AG04450 (cell line): ENCODE data around the gene GADD45A. TPM values are rescaled to one million over a fixed set of nuclear protein-coding genes. Genes with fewer than 3 reads are reported as not detected.

ENCODE experiments used
- CTCF ChIA-PET: fragments of 300-600, 350-600 bp; formaldehyde crosslinking; extraction: SDS; loops from one replicate; lab custom pipeline; 2022; ENCODE audit warnings: antibody characterized with exemption, inconsistent platforms; lab: Charles Lee
- POLR2A ChIA-PET: fragments of 350-600 bp; formaldehyde crosslinking; extraction: SDS; loops from one replicate; lab custom pipeline; 2021; ENCODE audit warnings: antibody characterized with exemption, inconsistent platforms; lab: Yijun Ruan, JAX
- DNase-seq: peaks from one replicate; pipeline ENCODE4 v3.0.0-alpha.2; 2011; ENCODE audit warnings: low read depth, low spot score
- H3K27ac ChIP-seq: one replicate; pipeline ENCODE4 v1.5.1; 2012; ENCODE audit warnings: low read depth, low read length, control low read depth
- H3K27me3 ChIP-seq: one replicate; pipeline ENCODE4 v1.6.0; 2012; ENCODE audit warnings: low read length; ENCODE audit not compliant: control insufficient read depth, insufficient read depth
- H3K4me3 ChIP-seq: 2 replicates; pipeline ENCODE4 v1.5.1; 2011; ENCODE audit warnings: mild to moderate bottlenecking, low read depth, low read length, control low read depth
- H3K9me3 ChIP-seq: 2 replicates; pipeline ENCODE4 v1.5.1; 2012; ENCODE audit warnings: low read length; ENCODE audit not compliant: control insufficient read depth, insufficient read depth
- CTCF ChIP-seq: IDR thresholded peaks from 2 replicates; pipeline ENCODE4 v1.5.1; 2011; ENCODE audit warnings: low read depth, low read length, control low read depth, inconsistent platforms
- polyA plus RNA-seq: library from polyadenylated mRNA; depleted of rRNA; stranded (reverse); fragments of >200 nt; gene quantifications from 2 replicates; pipeline ENCODE4 v1.2.3, GENCODE V29; 2011

The GADD45A gene
- polyA plus RNA-seq, 1 experiment = 41.8 TPM

DNA sequence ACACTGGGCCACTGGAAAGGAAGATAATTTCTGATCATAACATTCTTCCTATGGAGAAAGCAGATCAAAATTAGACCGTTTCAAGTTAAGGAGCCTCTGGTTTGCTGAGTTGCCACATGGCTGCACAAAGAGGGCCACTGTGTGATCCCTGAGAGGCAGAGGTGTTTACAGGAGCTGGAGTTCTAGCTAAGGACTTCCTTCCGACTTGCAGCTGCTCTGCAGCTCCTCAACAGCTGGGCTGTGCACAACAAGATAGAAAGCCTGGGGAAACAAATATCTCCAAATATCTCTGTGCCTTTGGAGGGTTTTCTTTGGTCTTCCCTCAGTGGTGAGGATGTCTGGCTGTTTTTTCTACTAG lies 26.8 kb downstream of the GADD45A start:
- POLR2A ChIA-PET = interaction anchor here (0.6 to 0.7 kb wide), 4 partner anchors 10 to 91 kb away, joined by 3 to 7 read pairs (median 4); no protein-coding TSS in a partner anchor
- no peak for DNase-seq
- no peaks in the 10 kb centered on the region for H3K27me3 ChIP-seq
- no peak overlapping the region for H3K27ac ChIP-seq
- CTCF ChIA-PET = interaction anchor here (1.0 to 3.6 kb wide), 5 partner anchors 25 to 179 kb away, joined by 3 to 17 read pairs (median 3); no protein-coding TSS in a partner anchor
- no peak for TF ChIP-seq CTCF
- H3K4me3 ChIP-seq = no peak overlapping the region
- H3K9me3 ChIP-seq = no peaks in the 10 kb centered on the region

DNA sequence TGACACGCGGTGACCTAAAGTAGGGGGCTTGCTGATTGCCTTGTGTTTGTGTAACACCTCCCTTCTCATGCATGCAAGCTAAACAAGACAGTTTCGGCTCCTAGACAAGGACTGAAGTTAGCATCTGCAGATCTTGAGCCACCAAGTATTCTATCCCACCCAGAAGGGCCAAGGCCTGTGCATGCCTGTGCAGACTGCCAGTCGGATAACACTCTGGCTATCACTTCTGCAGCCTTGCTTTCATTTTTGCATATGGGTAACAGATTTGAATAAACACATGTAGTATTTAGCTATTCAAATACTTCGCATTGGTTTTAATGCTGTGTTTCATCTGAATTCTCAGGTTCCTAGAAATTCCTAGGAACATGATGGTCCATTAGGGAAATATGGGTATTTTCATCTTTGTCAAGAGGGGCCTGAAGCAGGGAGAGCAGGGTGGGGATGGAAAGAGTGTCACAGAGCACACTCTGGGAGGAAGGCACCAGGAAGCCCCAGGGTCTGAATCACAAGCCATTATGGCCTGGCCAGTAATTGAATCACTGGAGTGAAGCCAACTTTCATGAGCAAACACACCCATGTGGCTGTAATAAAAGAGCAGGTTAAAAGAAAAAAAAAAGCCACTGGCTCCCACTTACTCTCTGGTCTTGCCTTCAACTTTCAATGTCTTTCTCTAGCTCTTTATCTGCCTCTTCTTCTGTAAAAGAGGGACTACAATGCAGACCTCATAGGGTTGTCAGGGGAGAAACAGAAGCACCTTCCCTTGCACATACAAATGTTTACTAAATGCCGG lies 28.3 kb downstream of the GADD45A start:
- H3K9me3 ChIP-seq = no peaks in the 10 kb centered on the region
- no peak for TF ChIP-seq CTCF
- H3K4me3 ChIP-seq = no peak overlapping the region
- ChIA-PET CTCF (interaction anchor here (0.9 to 3.6 kb wide), 3 partner anchors 47 to 178 kb away, joined by 4 to 17 read pairs (median 5); no protein-coding TSS in a partner anchor), POLR2A (interaction anchor here (0.7 kb wide), 1 partner anchor 25 kb away, joined by 4 read pairs; no protein-coding TSS in a partner anchor)
- DNase-seq = peak; percentile 37
- H3K27me3 ChIP-seq = no peaks in the 10 kb centered on the region
- H3K27ac ChIP-seq = no peak overlapping the region

DNA sequence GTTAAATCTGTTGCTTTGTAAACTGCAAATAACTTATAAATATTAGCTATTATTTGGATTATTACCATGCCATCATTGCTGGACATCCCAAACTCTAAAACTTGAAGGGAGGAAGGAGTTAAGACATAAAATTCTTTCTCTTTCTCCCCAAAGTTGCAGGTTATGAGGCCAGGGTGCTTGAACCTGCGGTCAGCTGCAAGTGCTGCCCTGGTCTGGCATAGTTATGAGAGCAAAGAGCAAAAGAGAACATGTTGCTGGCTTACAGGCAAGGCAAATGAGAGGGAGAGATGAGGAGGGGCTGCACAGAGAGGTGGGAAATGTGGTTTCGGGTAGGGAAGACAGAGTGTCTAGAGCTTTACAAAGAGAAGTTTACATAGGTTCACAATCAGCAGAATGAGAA lies 30.8 kb downstream of the GADD45A start:
- H3K27ac ChIP-seq = no peak overlapping the region
- no peak for TF ChIP-seq CTCF
- H3K4me3 ChIP-seq = no peak overlapping the region
- H3K9me3 ChIP-seq = no peaks in the 10 kb centered on the region
- POLR2A ChIA-PET = no interaction called here
- no peak for DNase-seq
- CTCF ChIA-PET = interaction anchor here (1.4 to 1.6 kb wide), 2 partner anchors 44 to 183 kb away, joined by 3 to 5 read pairs; no protein-coding TSS in a partner anchor
- H3K27me3 ChIP-seq = no peaks in the 10 kb centered on the region

DNA sequence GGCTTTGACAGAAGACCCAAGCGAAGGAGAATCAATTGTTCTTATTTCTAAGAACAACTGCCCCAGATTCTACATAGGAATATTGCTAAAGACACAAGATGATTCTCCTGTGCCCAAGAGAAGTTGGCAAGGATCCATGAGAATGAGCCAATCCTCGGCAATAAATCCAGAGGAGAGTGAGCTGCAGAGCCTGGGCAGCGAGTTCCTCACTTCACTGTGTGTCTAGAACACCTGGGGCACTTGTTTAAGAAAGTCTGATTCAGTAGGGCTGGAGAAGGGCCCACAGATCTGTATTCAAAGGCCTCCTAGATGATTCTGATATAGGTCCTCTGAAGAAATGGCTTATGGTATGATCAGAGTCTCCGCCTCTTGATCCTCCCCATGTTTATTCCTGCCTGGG lies 31.8 kb downstream of the GADD45A start:
- Histone ChIP-seq H3K4me3 (no peak overlapping the region), H3K27me3 (no peaks in the 10 kb centered on the region), H3K27ac (no peak overlapping the region), H3K9me3 (no peaks in the 10 kb centered on the region)
- DNase-seq = no peak
- POLR2A ChIA-PET = no interaction called here
- TF ChIP-seq CTCF = no peak
- CTCF ChIA-PET = no interaction called here

GRCh38 chr1:67717876-67718275 lies 32.9 kb downstream of the GADD45A start:
- TF ChIP-seq CTCF = no peak
- DNase-seq = no peak
- Histone ChIP-seq H3K27me3 (no peaks in the 10 kb centered on the region), H3K9me3 (no peaks in the 10 kb centered on the region), H3K4me3 (no peak overlapping the region), H3K27ac (no peak overlapping the region)
- ChIA-PET POLR2A (no interaction called here), CTCF (interaction anchor here (1.5 to 2.8 kb wide), 2 partner anchors 43 to 185 kb away, joined by 3 to 13 read pairs; no protein-coding TSS in a partner anchor)
